ENCODE measurements around the gene SLC33A1. TPM values are rescaled to one million over a fixed set of nuclear protein-coding genes. Genes with fewer than 3 reads are reported as not detected.

The SLC33A1 gene
- total RNA-seq, 1 experiment from 2014 or later = 23.3 TPM

DNA sequence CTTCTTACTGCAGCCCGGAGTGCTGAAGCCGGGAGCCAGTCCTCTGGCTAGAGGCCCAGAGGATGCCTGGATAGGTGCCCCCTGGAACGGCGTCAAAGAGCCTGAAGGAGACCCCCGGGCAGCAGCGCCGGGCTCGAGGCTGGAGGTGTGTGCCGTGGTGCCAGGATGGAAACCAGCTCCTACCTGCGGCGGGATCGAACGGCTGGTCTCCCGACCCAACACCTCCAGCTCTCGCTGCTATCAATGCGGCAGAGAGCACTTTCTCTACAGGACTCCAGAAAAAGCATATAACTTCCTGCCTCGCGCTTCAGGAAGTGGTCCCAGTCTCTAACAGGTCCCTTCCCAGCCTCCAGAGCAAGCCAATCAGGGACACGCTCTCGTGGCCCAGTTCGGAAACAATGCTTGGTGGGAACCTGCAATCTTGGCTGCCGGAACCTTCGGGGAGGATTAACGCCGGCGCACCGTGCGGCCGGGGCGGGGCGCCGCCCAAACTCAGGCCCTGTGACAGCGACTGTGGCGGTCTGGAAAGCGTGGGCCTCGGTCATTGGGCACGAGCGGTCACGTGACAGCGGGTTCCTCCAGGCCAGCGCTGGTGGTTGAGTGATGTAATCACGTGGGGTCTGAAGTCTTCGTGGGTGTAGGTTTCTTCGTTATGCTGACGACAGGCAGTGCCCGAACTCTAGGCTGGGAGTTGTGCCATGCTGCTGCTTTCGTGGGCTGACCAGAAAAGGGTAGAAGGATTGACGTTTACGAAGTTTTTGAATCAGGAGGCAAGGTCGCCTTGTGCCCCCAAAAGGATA is at the start of gene SLC33A1 (continued):
- TF ChIP-seq YY1 (IDR thresholded peaks at IDR 0.05; ENCODE audit: extremely low read depth, insufficient replicate concordance, low read depth, low read length) = peak; percentile 87
- peak; percentile 83 for TF ChIP-seq EGR1 (IDR thresholded peaks at IDR 0.05; ENCODE audit: low read depth)
- 0 out of 2 replicates have a peak, but pooled peaks have one; percentile 6 for TF ChIP-seq JUND (IDR thresholded peaks at IDR 0.05)
- peak; percentile 91 for TF ChIP-seq SIN3A (IDR thresholded peaks at IDR 0.05; ENCODE audit: low read depth)
- no peak for TF ChIP-seq EZH2 (IDR thresholded peaks at IDR 0.05)
- peak; percentile 97 for TF ChIP-seq SP1 (IDR thresholded peaks at IDR 0.05; ENCODE audit: low read depth)
- TF ChIP-seq CEBPB (IDR thresholded peaks at IDR 0.05; ENCODE audit: low read depth) = peak; percentile 73; the same call in 1 of the 2 replicates
- peak; percentile 84 for TF ChIP-seq POLR2AphosphoS5 (IDR thresholded peaks at IDR 0.05; ENCODE audit: low read depth, low read length)

DNA sequence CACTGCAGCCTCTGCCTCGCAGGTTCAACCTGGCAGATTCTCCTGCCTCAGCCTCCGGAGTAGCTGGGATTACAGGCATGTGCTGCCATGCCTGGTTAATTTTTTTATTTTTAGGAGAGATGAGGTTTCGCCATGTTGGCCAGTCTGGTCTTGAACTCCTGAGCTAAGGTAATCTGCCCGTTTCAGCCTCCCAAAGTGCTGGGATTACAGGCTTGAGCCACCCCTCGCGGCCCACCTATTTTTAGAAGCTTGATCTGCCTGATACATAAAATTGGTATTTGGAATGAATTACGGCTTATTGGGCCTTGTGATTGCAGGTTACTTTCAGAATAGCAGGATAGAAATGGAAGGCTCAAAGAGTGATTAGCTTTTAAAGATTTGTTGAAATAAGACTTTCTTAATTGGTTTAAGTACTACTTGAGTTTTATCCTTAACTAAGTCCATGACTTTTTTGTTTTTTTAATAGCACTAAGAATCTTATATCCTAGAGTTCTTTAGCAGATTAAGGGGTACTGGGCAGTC is 41.2 kb upstream of the SLC33A1 start:
- Histone ChIP-seq H3K4me3 (replicated peaks in 1 of 2; ENCODE audit: low read depth in 1 of 2, low read length in 2 of 2) (no peak overlapping the region), H3K9me3 (ENCODE audit: control insufficient read depth in 1 of 2, insufficient read depth in 1 of 2, low read depth in 1 of 2, low read length in 2 of 2) (no peaks in the 10 kb centered on the region), H3K4me2 (ENCODE audit: low read length) (no peak overlapping the region), H2AFZ (ENCODE audit: low read depth, low read length, poor library complexity, severe bottlenecking) (no peak overlapping the region), H3K79me2 (ENCODE audit: insufficient read depth, low read length) (peaks cover 95% of the 10 kb centered on the region), H4K20me1 (ENCODE audit: insufficient read depth) (peaks cover 22% of the 10 kb centered on the region), H3K4me1 (ENCODE audit: control insufficient read depth in 1 of 2, insufficient read depth in 2 of 2, low read length in 2 of 2) (no peaks in the 10 kb centered on the region), H3K27me3 (ENCODE audit: insufficient read depth, low read length) (no peaks in the 10 kb centered on the region), H3K9ac (ENCODE audit: low read length) (no peak overlapping the region), H3K9me2 (ENCODE audit: insufficient read depth) (no peaks in the 10 kb centered on the region), H3K27ac (ENCODE audit: low read depth, low read length) (no peak overlapping the region), H3K36me3 (ENCODE audit: control insufficient read depth in 1 of 2, insufficient read depth in 2 of 2, low read length in 2 of 2) (peaks cover 22 to 23% of the 10 kb centered on the region in 2 experiments)
- no TSS peak for BruUV-seq (replicated peaks)
- intact Hi-C loops (cut with micrococcal nuclease) = no loop called here
- ChIA-PET CTCF (no interaction called here), RAD21 (ENCODE audit: low non-redundant PET in 1 of 2, low total read pairs in 2 of 2, uncharacterized antibody in 2 of 2, unreplicated experiment in 2 of 2) (no interaction called here), POLR2A (no interaction called here)
- DNase-seq (ENCODE audit: low read depth, low spot score) (no peak), ATAC-seq (no peak)
- TF ChIP-seq ZNF274 (IDR thresholded peaks at IDR 0.05; ENCODE audit: low read depth, low read length) (no peak), CEBPB (IDR thresholded peaks at IDR 0.05; ENCODE audit: low read depth) (no peak), ZFX (IDR thresholded peaks at IDR 0.05) (no peak), TCF7L2 (IDR thresholded peaks at IDR 0.05; ENCODE audit: borderline replicate concordance, extremely low read depth, insufficient read depth, insufficient read length) (no peak), SRF (IDR thresholded peaks at IDR 0.05; ENCODE audit: low read depth) (no peak), YY1 (IDR thresholded peaks at IDR 0.05; ENCODE audit: extremely low read depth, insufficient replicate concordance, low read depth, low read length) (no peak), SIN3A (IDR thresholded peaks at IDR 0.05; ENCODE audit: low read depth) (no peak), POLR2AphosphoS5 (IDR thresholded peaks at IDR 0.05; ENCODE audit: low read depth, low read length) (no peak), EGR1 (IDR thresholded peaks at IDR 0.05; ENCODE audit: low read depth) (no peak), FOSL1 (IDR thresholded peaks at IDR 0.05; ENCODE audit: low read depth) (no peak), ELF1 (IDR thresholded peaks at IDR 0.05; ENCODE audit: borderline replicate concordance, low read depth) (no peak)
- TF ChIP-seq, protein P1, sequence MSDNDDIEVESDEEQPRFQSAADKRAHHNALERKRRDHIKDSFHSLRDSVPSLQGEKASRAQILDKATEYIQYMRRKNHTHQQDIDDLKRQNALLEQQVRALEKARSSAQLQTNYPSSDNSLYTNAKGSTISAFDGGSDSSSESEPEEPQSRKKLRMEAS (IDR thresholded peaks at IDR 0.05) = no peak
- TF ChIP-seq, protein P2, sequence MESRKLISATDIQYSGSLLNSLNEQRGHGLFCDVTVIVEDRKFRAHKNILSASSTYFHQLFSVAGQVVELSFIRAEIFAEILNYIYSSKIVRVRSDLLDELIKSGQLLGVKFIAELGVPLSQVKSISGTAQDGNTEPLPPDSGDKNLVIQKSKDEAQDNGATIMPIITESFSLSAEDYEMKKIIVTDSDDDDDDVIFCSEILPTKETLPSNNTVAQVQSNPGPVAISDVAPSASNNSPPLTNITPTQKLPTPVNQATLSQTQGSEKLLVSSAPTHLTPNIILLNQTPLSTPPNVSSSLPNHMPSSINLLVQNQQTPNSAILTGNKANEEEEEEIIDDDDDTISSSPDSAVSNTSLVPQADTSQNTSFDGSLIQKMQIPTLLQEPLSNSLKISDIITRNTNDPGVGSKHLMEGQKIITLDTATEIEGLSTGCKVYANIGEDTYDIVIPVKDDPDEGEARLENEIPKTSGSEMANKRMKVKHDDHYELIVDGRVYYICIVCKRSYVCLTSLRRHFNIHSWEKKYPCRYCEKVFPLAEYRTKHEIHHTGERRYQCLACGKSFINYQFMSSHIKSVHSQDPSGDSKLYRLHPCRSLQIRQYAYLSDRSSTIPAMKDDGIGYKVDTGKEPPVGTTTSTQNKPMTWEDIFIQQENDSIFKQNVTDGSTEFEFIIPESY (IDR thresholded peaks at IDR 0.05; ENCODE audit: extremely low read depth, insufficient replicate concordance, low read length) = no peak
- TF ChIP-seq, protein P3, sequence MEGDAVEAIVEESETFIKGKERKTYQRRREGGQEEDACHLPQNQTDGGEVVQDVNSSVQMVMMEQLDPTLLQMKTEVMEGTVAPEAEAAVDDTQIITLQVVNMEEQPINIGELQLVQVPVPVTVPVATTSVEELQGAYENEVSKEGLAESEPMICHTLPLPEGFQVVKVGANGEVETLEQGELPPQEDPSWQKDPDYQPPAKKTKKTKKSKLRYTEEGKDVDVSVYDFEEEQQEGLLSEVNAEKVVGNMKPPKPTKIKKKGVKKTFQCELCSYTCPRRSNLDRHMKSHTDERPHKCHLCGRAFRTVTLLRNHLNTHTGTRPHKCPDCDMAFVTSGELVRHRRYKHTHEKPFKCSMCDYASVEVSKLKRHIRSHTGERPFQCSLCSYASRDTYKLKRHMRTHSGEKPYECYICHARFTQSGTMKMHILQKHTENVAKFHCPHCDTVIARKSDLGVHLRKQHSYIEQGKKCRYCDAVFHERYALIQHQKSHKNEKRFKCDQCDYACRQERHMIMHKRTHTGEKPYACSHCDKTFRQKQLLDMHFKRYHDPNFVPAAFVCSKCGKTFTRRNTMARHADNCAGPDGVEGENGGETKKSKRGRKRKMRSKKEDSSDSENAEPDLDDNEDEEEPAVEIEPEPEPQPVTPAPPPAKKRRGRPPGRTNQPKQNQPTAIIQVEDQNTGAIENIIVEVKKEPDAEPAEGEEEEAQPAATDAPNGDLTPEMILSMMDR (IDR thresholded peaks at IDR 0.05 in 2 of 3, conservative IDR thresholded peaks at IDR 0.05 in 1 of 3; ENCODE audit: borderline replicate concordance in 1 of 3, insufficient read depth in 1 of 3, low read depth in 2 of 3, low read length in 2 of 3) = no peak

Measured in HCT116 (cell line).